Nucleus accumbens (tissue), 56 donors: ENCODE measurements around the gene ZC3H18.

ENCODE experiments used
- DNase-seq, 56 donors: peaks; one replicate each; lab custom pipeline; 2025; lab: John Stamatoyannopoulos, UW

The ZC3H18 gene

GRCh38 chr16:88548131-88548874 lies 21.9 kb upstream of the ZC3H18 start:
- DNase-seq: no peak

DNA sequence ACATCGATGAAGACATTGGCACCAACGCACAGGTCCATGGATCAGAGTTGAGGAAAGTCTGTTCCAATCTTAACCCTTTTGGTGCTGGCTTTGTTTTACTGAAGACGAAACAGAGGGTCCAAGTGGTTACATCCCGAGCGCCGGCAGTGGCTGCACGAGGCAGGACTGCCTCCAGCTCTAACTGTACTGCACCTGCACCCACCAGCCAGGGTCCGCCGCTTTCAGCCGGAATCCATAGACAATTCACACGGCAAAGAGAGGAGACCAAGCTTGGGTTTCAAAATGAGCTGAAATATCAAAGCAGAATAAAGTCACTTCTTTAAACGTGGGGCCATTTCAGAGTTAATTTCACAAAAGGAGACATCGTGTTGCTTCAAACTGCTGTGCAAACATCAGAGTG lies 21.2 kb upstream of the ZC3H18 start:
- DNase-seq: no peak

GRCh38 chr16:88549671-88550245 lies 20.4 kb upstream of the ZC3H18 start:
- DNase-seq: no peak

GRCh38 chr16:88550246-88550661 lies 19.9 kb upstream of the ZC3H18 start:
- no peak for DNase-seq

DNA sequence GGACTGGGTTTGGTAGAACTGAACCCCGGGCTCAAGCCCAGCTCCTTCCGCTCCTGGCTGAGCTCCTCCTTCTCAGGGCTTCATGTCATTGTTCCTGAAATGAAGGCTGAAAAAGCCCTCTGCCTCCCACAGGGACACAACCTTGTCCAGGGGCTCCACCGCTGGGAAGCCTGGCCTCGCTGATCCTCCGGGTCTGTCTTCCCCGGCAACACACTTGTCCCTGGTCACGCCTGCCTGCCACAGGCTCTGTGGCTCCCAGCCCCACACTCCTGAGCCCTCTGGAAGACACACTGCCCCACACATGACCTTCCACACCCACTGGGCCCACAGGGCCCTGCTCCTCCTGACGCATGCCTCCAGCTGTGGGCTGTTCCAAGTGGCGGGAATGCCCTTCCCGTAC lies 18.0 kb upstream of the ZC3H18 start:
- DNase-seq: no peak

DNA sequence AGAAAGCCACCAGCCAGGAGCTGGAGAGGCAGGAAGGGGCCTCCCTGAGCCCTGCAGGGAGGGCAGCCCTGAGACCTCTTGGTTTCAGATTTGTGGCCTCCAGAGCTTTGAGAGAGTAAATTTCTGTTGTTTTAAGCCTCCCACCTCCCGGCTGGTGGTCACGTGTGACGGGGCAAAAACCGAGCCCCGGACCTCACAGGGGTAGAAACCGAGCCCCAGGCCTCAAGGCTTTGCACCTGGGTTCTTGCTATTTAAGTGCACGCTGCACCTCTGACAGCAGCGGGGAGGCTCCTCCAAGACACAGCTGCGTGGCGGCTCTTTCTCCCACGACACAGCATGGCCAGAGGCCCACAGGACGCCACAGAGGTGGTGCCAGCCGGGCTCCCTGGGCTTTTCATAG lies 17.4 kb upstream of the ZC3H18 start:
- DNase-seq: no peak

DNA sequence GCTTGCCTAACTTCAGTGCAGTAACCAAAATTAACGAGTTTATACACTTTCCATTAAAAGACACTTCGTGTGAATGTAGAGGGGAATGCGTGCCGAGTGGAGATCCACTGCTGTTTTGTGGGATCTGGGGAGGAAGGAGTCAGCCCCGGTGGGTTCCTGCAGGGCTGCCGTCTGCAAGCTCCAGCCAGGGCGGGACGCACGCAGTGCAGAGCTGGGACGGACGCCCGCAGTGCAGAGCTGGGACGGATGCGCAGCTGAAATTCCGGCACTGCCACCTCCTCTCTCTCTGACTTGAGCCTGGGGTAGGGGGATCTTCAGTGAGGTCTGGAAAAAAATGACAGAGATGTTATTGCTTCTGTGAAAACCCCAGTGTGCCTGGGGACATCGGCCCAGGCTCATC lies 16.5 kb upstream of the ZC3H18 start:
- no peak for DNase-seq

DNA sequence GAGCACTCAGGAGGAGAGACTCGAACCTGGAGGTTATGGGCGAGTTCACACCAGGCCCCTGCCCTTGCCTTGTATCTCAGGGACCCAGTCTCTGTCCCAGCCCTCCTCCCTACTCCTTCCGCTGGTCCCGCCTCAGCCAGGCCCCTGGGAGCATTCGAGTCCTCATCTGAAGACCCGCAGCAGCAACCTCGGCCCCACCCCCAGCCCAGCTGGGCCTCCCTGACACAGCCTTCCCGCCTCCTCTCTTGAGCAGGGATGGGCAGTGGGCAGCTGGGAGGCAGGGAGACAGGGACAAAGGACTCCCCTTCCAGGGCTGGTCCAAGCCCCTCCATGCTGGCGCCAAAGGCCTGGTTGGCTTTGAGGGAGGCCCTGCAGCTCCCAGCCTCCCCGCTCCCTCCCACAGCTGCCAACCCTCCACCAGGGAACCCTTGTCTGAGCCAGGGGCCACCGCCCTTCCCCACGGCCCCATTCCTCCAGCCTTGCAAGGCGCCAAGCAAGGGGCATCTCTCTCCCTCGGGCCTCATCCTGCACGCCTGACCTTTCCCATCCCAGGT lies 15.4 kb upstream of the ZC3H18 start:
- DNase-seq: no peak

DNA sequence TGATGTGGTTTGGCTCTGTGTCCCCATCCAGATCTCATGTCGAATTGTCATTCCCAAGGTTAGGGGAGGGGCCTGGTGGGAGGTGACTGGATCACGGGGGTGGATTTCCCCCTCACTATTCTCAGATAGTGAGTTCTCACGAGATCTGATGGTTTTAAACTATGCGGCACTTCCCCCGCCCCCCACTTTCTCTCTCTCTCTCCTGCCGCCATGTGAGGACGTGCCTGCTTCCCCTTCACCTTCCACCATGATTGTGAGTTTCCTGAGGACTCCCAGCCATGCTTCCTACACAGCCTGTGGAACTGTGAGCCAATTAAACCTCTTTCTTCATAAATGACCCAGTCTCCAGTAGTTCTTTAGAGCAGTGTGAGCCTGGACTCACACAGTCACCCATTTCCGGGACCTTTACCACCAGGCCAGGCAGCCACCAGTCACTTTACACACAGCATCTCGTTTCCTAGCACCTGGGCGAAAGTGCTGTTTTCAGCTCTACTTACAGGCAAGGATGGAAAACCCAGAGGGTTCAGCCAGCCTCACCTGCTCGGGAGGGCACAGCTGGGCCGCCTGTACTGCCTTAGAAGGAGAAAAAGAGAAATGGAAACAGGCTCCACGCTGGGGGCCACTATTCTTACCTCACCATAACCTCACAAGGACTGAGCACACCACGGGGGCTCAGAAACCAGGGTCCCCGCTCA lies 13.8 kb upstream of the ZC3H18 start:
- no peak for DNase-seq

- DNase-seq: peak in 12 of 56 donors; percentile 4 to 50 (median 26)
Observed at GRCh38 chr16:88558457-88559442, 11.5 kb upstream of the ZC3H18 start.

- DNase-seq: no peak
Observed at GRCh38 chr16:88560714-88561484, 9.3 kb upstream of the ZC3H18 start.

DNA sequence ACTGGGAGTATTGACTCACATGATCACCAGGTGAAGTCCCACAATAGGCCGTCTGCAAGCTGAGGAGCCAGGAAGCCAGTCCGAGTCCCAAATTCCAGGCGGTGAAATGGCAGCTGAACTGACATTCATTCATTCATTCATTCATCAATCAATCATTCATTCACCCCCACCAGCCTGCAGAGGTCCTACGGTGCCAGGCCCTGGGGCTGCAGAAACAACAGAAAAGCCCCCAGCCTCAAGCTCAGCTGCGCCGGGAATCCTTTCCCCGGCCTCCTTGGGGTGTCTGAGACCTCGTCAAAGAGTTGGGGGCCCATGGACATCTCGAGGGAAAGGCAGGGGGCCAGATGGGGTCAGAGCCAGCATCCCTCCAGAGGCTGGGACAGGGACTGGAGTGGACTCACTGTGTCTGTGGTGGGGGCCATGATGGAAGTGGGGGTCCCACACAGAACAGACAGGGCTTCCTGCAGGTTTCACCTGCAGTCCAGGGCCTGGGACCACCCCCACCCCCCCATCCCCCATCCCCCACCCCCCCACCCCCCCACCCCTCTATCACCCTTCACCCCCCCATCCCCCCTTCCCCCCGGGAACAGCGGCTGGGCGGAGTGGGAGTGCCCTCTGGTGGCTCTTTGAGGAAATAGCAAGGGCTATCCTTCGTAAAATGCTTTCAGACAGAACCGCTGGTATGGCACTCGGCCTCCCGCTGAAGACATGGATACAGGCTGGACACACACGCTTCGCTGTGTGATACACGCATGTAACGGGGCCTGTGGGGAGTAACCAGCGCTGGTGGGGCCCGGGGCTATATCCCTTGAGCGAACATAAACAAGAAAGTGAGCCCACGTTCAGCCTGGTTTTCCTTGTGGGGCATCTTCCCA lies 8.5 kb upstream of the ZC3H18 start:
- peak in 42 of 56 donors; percentile 4 to 72 (median 24) for DNase-seq

GRCh38 chr16:88566158-88566557 lies 4.0 kb upstream of the ZC3H18 start:
- peak in 24 of 56 donors; percentile 6 to 63 (median 22) for DNase-seq

GRCh38 chr16:88568710-88569613 lies 1.2 kb upstream of the ZC3H18 start:
- DNase-seq: no peak

- DNase-seq: peak in 8 of 56 donors; percentile 6 to 69 (median 54)
Observed at GRCh38 chr16:88569614-88569984, 604 bp upstream of the ZC3H18 start.

- peak in 7 of 56 donors; percentile 12 to 52 (median 38) for DNase-seq
Observed at GRCh38 chr16:88570691-88571092, 489 bp downstream of the ZC3H18 start.

DNA sequence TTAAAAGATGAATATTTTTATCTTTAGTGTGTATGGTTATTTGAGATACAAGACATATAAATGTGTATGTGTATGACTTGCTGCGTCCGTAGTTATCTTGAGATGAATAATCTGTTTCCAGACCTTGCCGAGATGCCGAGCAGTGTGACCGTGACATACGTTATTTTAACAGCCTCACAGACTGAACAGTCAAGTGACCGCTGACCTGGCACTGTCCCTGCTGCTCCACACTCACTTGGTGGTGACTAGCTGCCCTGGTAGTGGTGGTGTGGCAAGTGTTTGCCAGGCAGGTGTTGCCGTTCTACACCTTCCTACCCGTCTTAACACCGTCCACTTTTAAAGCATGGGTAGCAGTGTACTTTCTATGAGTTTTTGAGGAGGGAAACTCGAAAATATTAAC lies 5.0 kb downstream of the ZC3H18 start:
- no peak for DNase-seq
